Natural killer cell treated with Interleukin-12 subunit alpha and Interleukin-12 subunit beta and Interleukin-15 and Interleukin-18, amount 100 ng/mL, for 72 hours (primary cell): ENCODE results near the gene AGAP1. TPM values are rescaled to one million over a fixed set of nuclear protein-coding genes. Genes with fewer than 3 reads are reported as not detected.
A peak's percentile ranks its signal among the peaks of the same experiment; 100 is the strongest.

Experiments
- ATAC-seq, 2 donors: fragments of 150-1000 bp; cut with Tn5 transposase in 1 of 2; sonication (Bioruptor Pico), chemical (Tn5 transposase) in 1 of 2; 2 replicates each; pipeline ENCODE4 v1.10.0; 2021
- DNase-seq: peaks from one replicate; pipeline ENCODE4 v3.0.0; 2022; ENCODE audit warnings: low spot score
- H3K27ac Mint-ChIP-seq, 2 donors: 1 replicate in 1 of 2; 2 replicates in 1 of 2; pipeline ENCODE4 v1.8.0; 2022; ENCODE audit warnings: mixed read lengths in 2 of 2, mild to moderate bottlenecking in 1 of 2, moderate library complexity in 1 of 2
- H3K27me3 Mint-ChIP-seq, 2 donors: 1 replicate in 1 of 2; 2 replicates in 1 of 2; pipeline ENCODE4 v1.8.0; 2022; ENCODE audit warnings: mixed read lengths in 2 of 2
- H3K36me3 Mint-ChIP-seq: one replicate; pipeline ENCODE4 v1.8.0; 2022; ENCODE audit warnings: mixed read lengths
- H3K4me1 Mint-ChIP-seq, 2 donors: 1 replicate in 1 of 2; 2 replicates in 1 of 2; pipeline ENCODE4 v1.8.0; 2022; ENCODE audit warnings: low read depth in 2 of 2, mixed read lengths in 2 of 2, mild to moderate bottlenecking in 1 of 2
- H3K4me3 Mint-ChIP-seq: one replicate; pipeline ENCODE4 v1.8.0; 2022; ENCODE audit warnings: mixed read lengths
- H3K9me3 Mint-ChIP-seq: 2 replicates; pipeline ENCODE4 v1.8.0; 2022; ENCODE audit warnings: mixed read lengths
- total RNA-seq, 2 donors: library from RNA; stranded (reverse); gene quantifications; one replicate each; pipeline ENCODE4 v1.2.3, GENCODE V29; 2022

AGAP1 gene
- total RNA-seq, 2 donors from 2014 or later: 5.2 to 7.4 TPM

GRCh38 chr2:235836491-235836911, 342.7 kb downstream of the AGAP1 start:
- Mint-ChIP-seq H3K9me3 (no peaks in the 10 kb centered on the region), H3K4me3 (no peak overlapping the region), H3K4me1 (peaks cover 0 to 4% of the 10 kb centered on the region in 2 donors), H3K27me3 (no peaks in the 10 kb centered on the region), H3K36me3 (no peaks in the 10 kb centered on the region), H3K27ac (no peak overlapping the region)
- ATAC-seq (no peak), DNase-seq (no peak)

GRCh38 chr2:235839226-235839625, 345.4 kb downstream of the AGAP1 start:
- Mint-ChIP-seq H3K27me3 (no peaks in the 10 kb centered on the region), H3K9me3 (no peaks in the 10 kb centered on the region)
- ATAC-seq: no peak

GRCh38 chr2:235839974-235840373, 346.1 kb downstream of the AGAP1 start:
- H3K36me3 Mint-ChIP-seq: no peaks in the 10 kb centered on the region
- no peak for DNase-seq
- peaks cover 0 to 4% of the 10 kb centered on the region in 2 donors for H3K4me1 Mint-ChIP-seq
- H3K4me3 Mint-ChIP-seq: no peak overlapping the region
- no peak for ATAC-seq
- H3K27me3 Mint-ChIP-seq: no peaks in the 10 kb centered on the region
- H3K27ac Mint-ChIP-seq: no peak overlapping the region
- no peaks in the 10 kb centered on the region for H3K9me3 Mint-ChIP-seq

More at GRCh38 chr2:235839226-235839625, 345.4 kb downstream of the AGAP1 start:
- no peaks in the 10 kb centered on the region for H3K36me3 Mint-ChIP-seq
- no peak for DNase-seq
- no peak overlapping the region for H3K4me3 Mint-ChIP-seq
- H3K27ac Mint-ChIP-seq: no peak overlapping the region
- H3K4me1 Mint-ChIP-seq: no peaks in the 10 kb centered on the region

GRCh38 chr2:235841863-235842262, 348.0 kb downstream of the AGAP1 start:
- Mint-ChIP-seq H3K27ac (no peak overlapping the region), H3K27me3 (no peaks in the 10 kb centered on the region)
- no peak for ATAC-seq

GRCh38 chr2:235842941-235843340, 349.1 kb downstream of the AGAP1 start:
- Mint-ChIP-seq H3K27ac (no peak overlapping the region), H3K36me3 (no peaks in the 10 kb centered on the region), H3K4me1 (peaks cover 0 to 4% of the 10 kb centered on the region in 2 donors), H3K4me3 (no peak overlapping the region), H3K9me3 (no peaks in the 10 kb centered on the region), H3K27me3 (no peaks in the 10 kb centered on the region)
- DNase-seq (no peak), ATAC-seq (no peak)

More at GRCh38 chr2:235841863-235842262, 348.0 kb downstream of the AGAP1 start:
- Mint-ChIP-seq H3K36me3 (no peaks in the 10 kb centered on the region), H3K4me3 (no peak overlapping the region), H3K4me1 (peaks cover 0 to 4% of the 10 kb centered on the region in 2 donors), H3K9me3 (no peaks in the 10 kb centered on the region)
- no peak for DNase-seq

- Mint-ChIP-seq H3K9me3 (no peaks in the 10 kb centered on the region), H3K4me3 (no peak overlapping the region), H3K36me3 (no peaks in the 10 kb centered on the region), H3K27me3 (no peaks in the 10 kb centered on the region), H3K27ac (no peak overlapping the region), H3K4me1 (peaks cover 0 to 4% of the 10 kb centered on the region in 2 donors)
- DNase-seq: no peak
- ATAC-seq: no peak
Observed at GRCh38 chr2:235843591-235844395, 349.9 kb downstream of the AGAP1 start.

- Mint-ChIP-seq H3K4me3 (no peak overlapping the region), H3K4me1 (peaks cover 0 to 4% of the 10 kb centered on the region in 2 donors), H3K27me3 (no peaks in the 10 kb centered on the region), H3K9me3 (no peaks in the 10 kb centered on the region), H3K27ac (no peak overlapping the region), H3K36me3 (no peaks in the 10 kb centered on the region)
- DNase-seq (no peak), ATAC-seq (no peak)
Observed at GRCh38 chr2:235844561-235844960, 350.7 kb downstream of the AGAP1 start.

- H3K27ac Mint-ChIP-seq: no peak overlapping the region
- no peaks in the 10 kb centered on the region for H3K36me3 Mint-ChIP-seq
- H3K27me3 Mint-ChIP-seq: no peaks in the 10 kb centered on the region
- no peak for DNase-seq
- H3K4me3 Mint-ChIP-seq: no peak overlapping the region
- no peaks in the 10 kb centered on the region for H3K9me3 Mint-ChIP-seq
- peaks cover 0 to 6% of the 10 kb centered on the region in 2 donors for H3K4me1 Mint-ChIP-seq
- ATAC-seq: peak in 1 of 2 donors; percentile 14
Observed at GRCh38 chr2:235845245-235845644, 351.4 kb downstream of the AGAP1 start.

- no peaks in the 10 kb centered on the region for H3K9me3 Mint-ChIP-seq
- ATAC-seq (no peak), DNase-seq (no peak)
- peaks cover 0 to 6% of the 10 kb centered on the region in 2 donors for H3K4me1 Mint-ChIP-seq
- no peak overlapping the region for H3K27ac Mint-ChIP-seq
- no peaks in the 10 kb centered on the region for H3K36me3 Mint-ChIP-seq
- no peak overlapping the region for H3K4me3 Mint-ChIP-seq
- H3K27me3 Mint-ChIP-seq: no peaks in the 10 kb centered on the region
Observed at GRCh38 chr2:235847576-235847975, 353.7 kb downstream of the AGAP1 start.

- H3K4me3 Mint-ChIP-seq: no peak overlapping the region
- peaks cover 0 to 6% of the 10 kb centered on the region in 2 donors for H3K4me1 Mint-ChIP-seq
- H3K36me3 Mint-ChIP-seq: no peaks in the 10 kb centered on the region
- H3K9me3 Mint-ChIP-seq: no peaks in the 10 kb centered on the region
- H3K27me3 Mint-ChIP-seq: no peaks in the 10 kb centered on the region
- no peak overlapping the region for H3K27ac Mint-ChIP-seq
- ATAC-seq (no peak), DNase-seq (no peak)
Observed at GRCh38 chr2:235848055-235848454, 354.2 kb downstream of the AGAP1 start.

- Mint-ChIP-seq H3K27ac (no peak overlapping the region), H3K9me3 (no peaks in the 10 kb centered on the region), H3K4me3 (no peak overlapping the region), H3K27me3 (no peaks in the 10 kb centered on the region), H3K4me1 (peaks cover 0 to 6% of the 10 kb centered on the region in 2 donors), H3K36me3 (no peaks in the 10 kb centered on the region)
- ATAC-seq (no peak), DNase-seq (no peak)
Observed at GRCh38 chr2:235848946-235849345, 355.1 kb downstream of the AGAP1 start.

GRCh38 chr2:235849489-235849888, 355.6 kb downstream of the AGAP1 start:
- no peak overlapping the region for H3K27ac Mint-ChIP-seq
- peaks cover 0 to 6% of the 10 kb centered on the region in 2 donors for H3K4me1 Mint-ChIP-seq
- H3K27me3 Mint-ChIP-seq: no peaks in the 10 kb centered on the region
- DNase-seq (no peak), ATAC-seq (peak in 1 of 2 donors; percentile 41)
- no peak overlapping the region for H3K4me3 Mint-ChIP-seq
- no peaks in the 10 kb centered on the region for H3K36me3 Mint-ChIP-seq
- H3K9me3 Mint-ChIP-seq: no peaks in the 10 kb centered on the region

GRCh38 chr2:235850289-235850688, 356.4 kb downstream of the AGAP1 start:
- Mint-ChIP-seq H3K4me1 (peaks cover 0 to 2% of the 10 kb centered on the region in 2 donors), H3K4me3 (no peak overlapping the region), H3K27me3 (no peaks in the 10 kb centered on the region), H3K27ac (no peak overlapping the region), H3K36me3 (no peaks in the 10 kb centered on the region), H3K9me3 (no peaks in the 10 kb centered on the region)
- DNase-seq (no peak), ATAC-seq (no peak)

GRCh38 chr2:235850771-235851551, 357.1 kb downstream of the AGAP1 start:
- no peak overlapping the region for H3K4me3 Mint-ChIP-seq
- no peaks in the 10 kb centered on the region for H3K36me3 Mint-ChIP-seq
- H3K27ac Mint-ChIP-seq: no peak overlapping the region
- no peaks in the 10 kb centered on the region for H3K27me3 Mint-ChIP-seq
- DNase-seq (no peak), ATAC-seq (peak in 1 of 2 donors; percentile 30)
- peaks cover 0 to 2% of the 10 kb centered on the region in 2 donors for H3K4me1 Mint-ChIP-seq
- H3K9me3 Mint-ChIP-seq: no peaks in the 10 kb centered on the region
